Trophoblast cell (in vitro differentiated cells and primary cell): ENCODE measurements around the gene FAM53A.

ENCODE experiments used
- DNase-seq, 2 donors: peaks; one replicate each; pipeline ENCODE4 v3.0.0-alpha.2; 2016
- H2AFZ ChIP-seq: 2 replicates; pipeline ENCODE4 v1.6.1; 2013; ENCODE audit warnings: low read length, moderate library complexity, mild to moderate bottlenecking; ENCODE audit not compliant: insufficient read depth, poor library complexity
- H2AK5ac ChIP-seq: 2 replicates; pipeline ENCODE4 v1.6.1; 2013; ENCODE audit warnings: mild to moderate bottlenecking, low read length
- H2BK120ac ChIP-seq: 2 replicates; pipeline ENCODE4 v1.6.1; 2013; ENCODE audit warnings: low read length, mild to moderate bottlenecking, moderate library complexity; ENCODE audit not compliant: insufficient read depth, poor library complexity
- H2BK12ac ChIP-seq: 2 replicates; pipeline ENCODE4 v1.6.1; 2013; ENCODE audit warnings: mild to moderate bottlenecking, low read length, moderate library complexity
- H2BK5ac ChIP-seq: 2 replicates; pipeline ENCODE4 v1.6.1; 2013; ENCODE audit warnings: low read length, low read depth, moderate library complexity, mild to moderate bottlenecking; ENCODE audit not compliant: poor library complexity
- H3K14ac ChIP-seq: 2 replicates; pipeline ENCODE4 v1.6.1; 2013; ENCODE audit warnings: mild to moderate bottlenecking, low read length
- H3K18ac ChIP-seq: 2 replicates; pipeline ENCODE4 v1.6.1; 2013; ENCODE audit warnings: mild to moderate bottlenecking, low read length
- H3K23ac ChIP-seq: 2 replicates; pipeline ENCODE4 v1.6.1; 2013; ENCODE audit warnings: low read length
- H3K27ac ChIP-seq: 2 replicates; pipeline ENCODE4 v1.5.1; 2013; ENCODE audit warnings: low read depth, mild to moderate bottlenecking, inconsistent platforms, low read length, moderate library complexity
- H3K27me3 ChIP-seq: 2 replicates; pipeline ENCODE4 v1.6.1; 2013; ENCODE audit warnings: inconsistent platforms, mild to moderate bottlenecking, low read length, moderate library complexity; ENCODE audit not compliant: insufficient read depth
- H3K36me3 ChIP-seq, 2 experiments: 1 replicate in 1 of 2; 2 replicates in 1 of 2; pipeline ENCODE4 v1.6.1; 2013; ENCODE audit warnings: low read length in 2 of 2, mild to moderate bottlenecking in 2 of 2, moderate library complexity in 1 of 2; ENCODE audit not compliant: insufficient read depth in 2 of 2, control insufficient read depth in 1 of 2
- H3K4ac ChIP-seq: 2 replicates; pipeline ENCODE4 v1.6.1; 2013; ENCODE audit warnings: low read depth, mild to moderate bottlenecking, low read length, moderate library complexity
- H3K4me1 ChIP-seq, 2 experiments: 1 replicate in 1 of 2; 2 replicates in 1 of 2; pipeline ENCODE4 v1.6.1; 2013; ENCODE audit warnings: low read length in 2 of 2, mild to moderate bottlenecking in 2 of 2, moderate library complexity in 1 of 2; ENCODE audit not compliant: insufficient read depth in 2 of 2, control insufficient read depth in 1 of 2
- H3K4me2 ChIP-seq: 2 replicates; pipeline ENCODE4 v1.6.1; 2013; ENCODE audit warnings: inconsistent platforms, mild to moderate bottlenecking, low read length, moderate library complexity
- H3K4me3 ChIP-seq: 2 replicates; pipeline ENCODE4 v1.5.1; 2013; ENCODE audit warnings: mild to moderate bottlenecking, low read depth, low read length, inconsistent platforms
- H3K79me1 ChIP-seq: one replicate; pipeline ENCODE4 v1.6.1; 2013; ENCODE audit warnings: low read length
- H3K79me2 ChIP-seq: 2 replicates; pipeline ENCODE4 v1.6.1; 2013; ENCODE audit warnings: low read length, mild to moderate bottlenecking; ENCODE audit not compliant: control insufficient read depth, insufficient read depth, poor library complexity
- H3K9ac ChIP-seq: 2 replicates; pipeline ENCODE4 v1.6.1; 2013; ENCODE audit warnings: mild to moderate bottlenecking, low read length
- H3K9me3 ChIP-seq: 2 replicates; pipeline ENCODE4 v1.6.1; 2013; ENCODE audit warnings: low read depth, mild to moderate bottlenecking, control low read depth, inconsistent platforms, low read length; ENCODE audit not compliant: insufficient read depth
- H4K12ac ChIP-seq: 2 replicates; pipeline ENCODE4 v1.6.1; 2013; ENCODE audit warnings: low read depth, mild to moderate bottlenecking, low read length, moderate library complexity
- H4K8ac ChIP-seq: 2 replicates; pipeline ENCODE4 v1.6.1; 2013; ENCODE audit warnings: low read depth, mild to moderate bottlenecking, low read length, moderate library complexity
- H4K91ac ChIP-seq: one replicate; pipeline ENCODE4 v1.6.1; 2013; ENCODE audit warnings: low read depth, mild to moderate bottlenecking, low read length, moderate library complexity
- WGBS: extraction: QIAGEN DNeasy Blood & Tissue Kit; methylation state at CpG from one replicate; pipeline ENCODE4 v1.1.7; 2013; ENCODE audit warnings: missing lambda C conversion rate; ENCODE audit not compliant: insufficient read length, insufficient coverage; ENCODE audit errors: extremely low coverage; 5-methylcytosine and 5-hydroxymethylcytosine counted together

FAM53A gene

GRCh38 chr4:1647432-1647831, 36.7 kb downstream of the FAM53A start:
- Histone ChIP-seq H3K79me2 (no peaks in the 10 kb centered on the region), H3K14ac (no peak overlapping the region), H3K4me1 (peaks cover 11 to 13% of the 10 kb centered on the region in 2 experiments), H3K9ac (peak overlapping the region; percentile 12), H3K23ac (no peak overlapping the region), H2BK5ac (no peak overlapping the region), H3K27ac (no peak overlapping the region), H3K36me3 (no peaks in the 10 kb centered on the region), H3K79me1 (no peaks in the 10 kb centered on the region), H4K91ac (no peak overlapping the region), H3K9me3 (peaks cover 7% of the 10 kb centered on the region), H4K12ac (no peak overlapping the region), H3K18ac (no peak overlapping the region), H3K4ac (no peak overlapping the region), H3K4me2 (no peak overlapping the region), H2BK120ac (no peak overlapping the region), H3K4me3 (no peak overlapping the region), H2AFZ (no peak overlapping the region), H4K8ac (no peak overlapping the region), H3K27me3 (no peaks in the 10 kb centered on the region), H2BK12ac (no peak overlapping the region), H2AK5ac (no peak overlapping the region)
- WGBS: no CpG with 5 or more reads among the region's 19 CpGs
- no peak for DNase-seq

- Histone ChIP-seq H3K27ac (no peak overlapping the region), H3K14ac (no peak overlapping the region), H3K36me3 (no peaks in the 10 kb centered on the region), H3K27me3 (no peaks in the 10 kb centered on the region), H2AFZ (no peak overlapping the region), H4K8ac (no peak overlapping the region), H3K79me1 (no peaks in the 10 kb centered on the region), H2BK5ac (no peak overlapping the region), H3K79me2 (no peaks in the 10 kb centered on the region), H3K9ac (no peak overlapping the region), H4K91ac (no peak overlapping the region), H4K12ac (no peak overlapping the region), H3K4me3 (no peak overlapping the region), H3K4me1 (peaks cover 11 to 13% of the 10 kb centered on the region in 2 experiments), H3K4ac (no peak overlapping the region), H3K4me2 (no peak overlapping the region), H3K18ac (no peak overlapping the region), H2BK12ac (no peak overlapping the region), H2AK5ac (no peak overlapping the region), H2BK120ac (no peak overlapping the region), H3K9me3 (no peaks in the 10 kb centered on the region), H3K23ac (no peak overlapping the region)
- no peak for DNase-seq
- no CpG with 5 or more reads among the region's 7 CpGs for WGBS
Observed at GRCh38 chr4:1646690-1647089, 37.4 kb downstream of the FAM53A start.

GRCh38 chr4:1644891-1645657, 39.0 kb downstream of the FAM53A start:
- Histone ChIP-seq H3K4ac (no peak overlapping the region), H2AFZ (no peak overlapping the region), H3K18ac (peak overlapping the region; percentile 23), H4K12ac (no peak overlapping the region), H3K79me2 (no peaks in the 10 kb centered on the region), H3K27ac (peak overlapping the region; percentile 35), H2BK120ac (no peak overlapping the region), H2AK5ac (no peak overlapping the region), H3K4me3 (no peak overlapping the region), H3K9me3 (peaks cover under 1% of the 10 kb centered on the region), H3K9ac (no peak overlapping the region), H2BK5ac (no peak overlapping the region), H3K14ac (no peak overlapping the region), H4K91ac (peak overlapping the region; percentile 45), H3K4me1 (peaks cover 11 to 13% of the 10 kb centered on the region in 2 experiments), H4K8ac (no peak overlapping the region), H3K23ac (no peak overlapping the region), H3K36me3 (no peaks in the 10 kb centered on the region), H2BK12ac (no peak overlapping the region), H3K4me2 (peak overlapping the region; percentile 20), H3K27me3 (no peaks in the 10 kb centered on the region), H3K79me1 (no peaks in the 10 kb centered on the region)
- no CpG with 5 or more reads among the region's 21 CpGs for WGBS
- no peak for DNase-seq

GRCh38 chr4:1643971-1644735, 40.0 kb downstream of the FAM53A start:
- no peak overlapping the region for H4K8ac ChIP-seq
- peak overlapping the region; percentile 29 for H4K91ac ChIP-seq
- no peak overlapping the region for H2BK12ac ChIP-seq
- peak overlapping the region; percentile 14 for H2AK5ac ChIP-seq
- peak overlapping the region; percentile 5 for H3K14ac ChIP-seq
- H3K4me3 ChIP-seq: no peak overlapping the region
- no peak overlapping the region for H3K18ac ChIP-seq
- no peak overlapping the region for H3K9ac ChIP-seq
- no CpG with 5 or more reads among the region's 48 CpGs for WGBS
- H3K27ac ChIP-seq: no peak overlapping the region
- no peak overlapping the region for H4K12ac ChIP-seq
- H2BK120ac ChIP-seq: no peak overlapping the region
- no peak overlapping the region for H2BK5ac ChIP-seq
- H3K23ac ChIP-seq: no peak overlapping the region
- no peak overlapping the region for H3K4ac ChIP-seq
- H3K4me1 ChIP-seq: peaks cover 11 to 13% of the 10 kb centered on the region in 2 experiments
- H3K36me3 ChIP-seq: no peaks in the 10 kb centered on the region
- no peak overlapping the region for H2AFZ ChIP-seq
- no peaks in the 10 kb centered on the region for H3K79me1 ChIP-seq
- H3K79me2 ChIP-seq: no peaks in the 10 kb centered on the region
- H3K27me3 ChIP-seq: no peaks in the 10 kb centered on the region
- no peak overlapping the region for H3K4me2 ChIP-seq
- H3K9me3 ChIP-seq: peaks cover 2% of the 10 kb centered on the region
- no peak for DNase-seq
